Medulla oblongata (tissue), 1 donor: ENCODE results near the gene PAPPA2.
"Not testable (repeated sequence)": the region's sequence is repeated elsewhere in the genome, so short reads cannot be mapped to it uniquely, and the experiment has no call there.

Experiments used
- DNase-seq: peaks from one replicate; pipeline ENCODE4 v3.0.0-alpha.2; 2015; ENCODE audit errors: extremely low spot score

The PAPPA2 gene

GRCh38 chr1:176692988-176693696 is 230.2 kb downstream of the PAPPA2 start:
- DNase-seq = no peak

GRCh38 chr1:176693697-176694329 is 230.8 kb downstream of the PAPPA2 start:
- no peak for DNase-seq

- DNase-seq = no peak
Observed at GRCh38 chr1:176694713-176695112, 231.7 kb downstream of the PAPPA2 start.

GRCh38 chr1:176696109-176696508 is 233.1 kb downstream of the PAPPA2 start:
- no peak for DNase-seq

GRCh38 chr1:176696689-176697088 is 233.7 kb downstream of the PAPPA2 start:
- no peak for DNase-seq

GRCh38 chr1:176699821-176700220 is 236.8 kb downstream of the PAPPA2 start:
- DNase-seq = no peak

- no peak for DNase-seq
Observed at GRCh38 chr1:176701151-176701866, 238.3 kb downstream of the PAPPA2 start.

GRCh38 chr1:176702901-176703300 is 239.9 kb downstream of the PAPPA2 start:
- DNase-seq = no peak

- no peak for DNase-seq
Observed at GRCh38 chr1:176705585-176705984, 242.6 kb downstream of the PAPPA2 start.

- DNase-seq = peak; percentile 56
Observed at GRCh38 chr1:176717066-176717750, 254.2 kb downstream of the PAPPA2 start.

GRCh38 chr1:176719447-176719846 is 256.5 kb downstream of the PAPPA2 start:
- peak; percentile 10 for DNase-seq

- no peak for DNase-seq
Observed at GRCh38 chr1:176720838-176721237, 257.9 kb downstream of the PAPPA2 start.

- no peak for DNase-seq
Observed at GRCh38 chr1:176733661-176734060, 270.7 kb downstream of the PAPPA2 start.

- no peak for DNase-seq
Observed at GRCh38 chr1:176735201-176735600, 272.2 kb downstream of the PAPPA2 start.

GRCh38 chr1:176736015-176736414 is 273.0 kb downstream of the PAPPA2 start:
- no peak for DNase-seq

- no peak for DNase-seq
Observed at GRCh38 chr1:176741181-176741580, 278.2 kb downstream of the PAPPA2 start.

GRCh38 chr1:176742322-176742721 is 279.3 kb downstream of the PAPPA2 start:
- DNase-seq = no peak

GRCh38 chr1:176744142-176744541 is 281.2 kb downstream of the PAPPA2 start:
- DNase-seq = no peak

- DNase-seq = no peak
Observed at GRCh38 chr1:176745945-176746344, 283.0 kb downstream of the PAPPA2 start.

- DNase-seq = no peak
Observed at GRCh38 chr1:176752505-176752904, 289.5 kb downstream of the PAPPA2 start.

- DNase-seq = peak; percentile 5
Observed at GRCh38 chr1:176754676-176755075, 291.7 kb downstream of the PAPPA2 start.

- not testable (repeated sequence) for DNase-seq
Observed at GRCh38 chr1:176756817-176757216, 293.8 kb downstream of the PAPPA2 start.
